ENCODE results near the gene EML4. TPM values are rescaled to one million over a fixed set of nuclear protein-coding genes. Genes with fewer than 3 reads are reported as not detected.
"Not testable (repeated sequence)": the region's sequence is repeated elsewhere in the genome, so short reads cannot be mapped to it uniquely, and the experiment has no call there.

The EML4 gene, protein sequence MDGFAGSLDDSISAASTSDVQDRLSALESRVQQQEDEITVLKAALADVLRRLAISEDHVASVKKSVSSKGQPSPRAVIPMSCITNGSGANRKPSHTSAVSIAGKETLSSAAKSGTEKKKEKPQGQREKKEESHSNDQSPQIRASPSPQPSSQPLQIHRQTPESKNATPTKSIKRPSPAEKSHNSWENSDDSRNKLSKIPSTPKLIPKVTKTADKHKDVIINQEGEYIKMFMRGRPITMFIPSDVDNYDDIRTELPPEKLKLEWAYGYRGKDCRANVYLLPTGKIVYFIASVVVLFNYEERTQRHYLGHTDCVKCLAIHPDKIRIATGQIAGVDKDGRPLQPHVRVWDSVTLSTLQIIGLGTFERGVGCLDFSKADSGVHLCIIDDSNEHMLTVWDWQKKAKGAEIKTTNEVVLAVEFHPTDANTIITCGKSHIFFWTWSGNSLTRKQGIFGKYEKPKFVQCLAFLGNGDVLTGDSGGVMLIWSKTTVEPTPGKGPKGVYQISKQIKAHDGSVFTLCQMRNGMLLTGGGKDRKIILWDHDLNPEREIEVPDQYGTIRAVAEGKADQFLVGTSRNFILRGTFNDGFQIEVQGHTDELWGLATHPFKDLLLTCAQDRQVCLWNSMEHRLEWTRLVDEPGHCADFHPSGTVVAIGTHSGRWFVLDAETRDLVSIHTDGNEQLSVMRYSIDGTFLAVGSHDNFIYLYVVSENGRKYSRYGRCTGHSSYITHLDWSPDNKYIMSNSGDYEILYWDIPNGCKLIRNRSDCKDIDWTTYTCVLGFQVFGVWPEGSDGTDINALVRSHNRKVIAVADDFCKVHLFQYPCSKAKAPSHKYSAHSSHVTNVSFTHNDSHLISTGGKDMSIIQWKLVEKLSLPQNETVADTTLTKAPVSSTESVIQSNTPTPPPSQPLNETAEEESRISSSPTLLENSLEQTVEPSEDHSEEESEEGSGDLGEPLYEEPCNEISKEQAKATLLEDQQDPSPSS
- 117 and 128 TPM in 2 replicates for total RNA-seq (2014; rRNA removed; shearing (Covaris generic))

DNA sequence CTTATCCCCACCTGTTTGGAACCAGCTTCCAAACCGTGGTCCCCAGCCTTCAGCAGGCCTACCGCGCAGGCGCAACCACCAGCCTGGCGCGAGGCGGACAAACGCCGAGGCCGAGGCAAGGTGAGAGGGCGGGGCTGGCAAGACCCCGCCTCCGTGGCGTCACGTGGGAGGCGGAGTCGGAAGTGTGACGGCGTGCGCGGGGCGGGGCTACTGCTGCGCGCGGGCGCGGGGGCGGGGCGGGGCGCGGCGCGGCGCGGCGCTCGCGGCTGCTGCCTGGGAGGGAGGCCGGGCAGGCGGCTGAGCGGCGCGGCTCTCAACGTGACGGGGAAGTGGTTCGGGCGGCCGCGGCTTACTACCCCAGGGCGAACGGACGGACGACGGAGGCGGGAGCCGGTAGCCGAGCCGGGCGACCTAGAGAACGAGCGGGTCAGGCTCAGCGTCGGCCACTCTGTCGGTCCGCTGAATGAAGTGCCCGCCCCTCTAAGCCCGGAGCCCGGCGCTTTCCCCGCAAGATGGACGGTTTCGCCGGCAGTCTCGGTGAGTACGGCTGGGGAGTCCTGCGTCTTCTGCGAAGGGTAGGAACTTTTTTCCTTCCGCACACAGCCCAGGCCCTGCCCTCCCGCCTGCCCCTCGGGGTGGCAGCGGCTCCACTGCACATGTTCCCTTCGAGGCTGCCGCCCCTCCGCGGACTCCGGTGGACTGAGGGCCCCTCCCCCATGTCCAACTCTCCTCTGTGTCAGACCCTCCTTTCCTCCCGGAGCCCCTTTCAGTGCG, at the start of gene EML4:
Gene EML4 (plus strand): TSS at position 254 of the 774 bp plus-strand sequence. CDS start 259 bp downstream, at position 513.
- Histone ChIP-seq H3K27ac (peak within 1 kb of the TSS; percentile 83), H3K36me3 (peaks cover 2% of the 10 kb centered on the region), H3K4me3 (peak within 1 kb of the TSS; percentile 100), H3K9me3 (replicated peaks) (no peaks in the 10 kb centered on the region), H3K4me1 (peaks cover 27% of the 10 kb centered on the region), H3K27me3 (no peaks in the 10 kb centered on the region)
- peak; percentile 95 to 97 for DNase-seq

DNA sequence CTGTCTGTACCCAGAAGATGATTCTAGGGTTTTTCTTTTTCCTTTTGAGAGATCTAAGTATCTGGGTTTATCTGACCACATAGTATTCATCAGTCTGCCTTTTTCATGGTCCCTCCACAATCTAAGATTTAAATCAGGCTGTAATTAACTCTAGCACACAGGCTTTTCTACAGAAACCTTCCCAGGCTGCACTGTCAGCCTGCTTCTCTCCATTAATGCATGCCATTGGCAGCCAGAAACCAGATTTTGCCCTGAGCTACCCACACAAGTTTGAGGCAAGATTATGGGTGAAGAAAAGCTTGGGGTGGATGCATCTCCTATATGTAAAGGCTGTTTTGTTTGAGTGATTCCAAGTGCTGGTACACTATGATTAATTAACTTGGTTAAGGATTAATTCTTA, 45.7 kb upstream of the EML4 start:
- H3K27ac ChIP-seq = peak overlapping the region; percentile 70; the same call in 1 of the 2 replicates
- no peak for DNase-seq
- H3K4me1 ChIP-seq = peaks cover 51% of the 10 kb centered on the region
- no peaks in the 10 kb centered on the region for H3K27me3 ChIP-seq
- no peak overlapping the region; the same call in 1 of the 2 replicates for H3K4me3 ChIP-seq
- peaks cover 10% of the 10 kb centered on the region; the same call in 1 of the 2 replicates for H3K9me3 ChIP-seq (replicated peaks)
- no peaks in the 10 kb centered on the region for H3K36me3 ChIP-seq

DNA sequence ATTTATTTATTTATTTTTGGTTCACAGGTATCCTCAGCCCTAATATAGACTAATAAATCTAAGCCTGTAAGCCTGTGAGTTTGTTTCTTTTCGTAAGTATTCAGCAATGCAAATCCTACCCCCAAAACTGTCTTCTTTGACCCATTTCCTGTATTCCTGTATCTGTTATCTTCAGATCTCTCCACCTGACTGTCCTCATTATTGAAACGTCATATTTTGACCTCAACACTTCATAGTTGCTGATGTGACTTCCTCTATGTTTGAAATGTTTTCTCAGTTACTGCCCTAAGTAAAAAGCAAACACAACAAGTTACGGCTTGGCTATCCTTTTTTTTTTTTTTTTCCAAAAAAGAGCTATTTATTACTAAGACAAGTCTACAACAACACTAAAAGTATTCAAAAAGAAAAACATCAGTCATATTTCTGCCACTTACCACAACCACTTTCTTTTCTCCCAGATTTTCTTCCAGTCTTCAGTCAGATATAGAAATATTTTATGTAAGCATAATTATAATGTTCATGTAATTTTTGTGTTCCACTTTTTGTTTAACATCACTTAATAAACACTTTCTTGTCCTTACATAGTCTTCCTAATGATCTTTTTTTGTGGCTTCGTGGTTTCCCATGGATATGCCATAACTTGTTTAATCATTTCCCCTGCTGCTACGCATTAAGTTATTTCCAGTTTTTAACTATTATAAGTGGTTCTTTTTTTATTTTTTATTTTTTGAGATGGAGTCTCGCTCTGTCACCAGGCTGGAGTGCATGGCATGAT, 45.0 kb upstream of the EML4 start:
- no peaks in the 10 kb centered on the region for H3K27me3 ChIP-seq
- H3K27ac ChIP-seq = peak overlapping the region; percentile 70
- DNase-seq = no peak
- peaks cover 56% of the 10 kb centered on the region for H3K4me1 ChIP-seq
- peaks cover 10% of the 10 kb centered on the region; the same call in 1 of the 2 replicates for H3K9me3 ChIP-seq (replicated peaks)
- H3K36me3 ChIP-seq = no peaks in the 10 kb centered on the region
- H3K4me3 ChIP-seq = no peak overlapping the region; the same call in 1 of the 2 replicates

DNA sequence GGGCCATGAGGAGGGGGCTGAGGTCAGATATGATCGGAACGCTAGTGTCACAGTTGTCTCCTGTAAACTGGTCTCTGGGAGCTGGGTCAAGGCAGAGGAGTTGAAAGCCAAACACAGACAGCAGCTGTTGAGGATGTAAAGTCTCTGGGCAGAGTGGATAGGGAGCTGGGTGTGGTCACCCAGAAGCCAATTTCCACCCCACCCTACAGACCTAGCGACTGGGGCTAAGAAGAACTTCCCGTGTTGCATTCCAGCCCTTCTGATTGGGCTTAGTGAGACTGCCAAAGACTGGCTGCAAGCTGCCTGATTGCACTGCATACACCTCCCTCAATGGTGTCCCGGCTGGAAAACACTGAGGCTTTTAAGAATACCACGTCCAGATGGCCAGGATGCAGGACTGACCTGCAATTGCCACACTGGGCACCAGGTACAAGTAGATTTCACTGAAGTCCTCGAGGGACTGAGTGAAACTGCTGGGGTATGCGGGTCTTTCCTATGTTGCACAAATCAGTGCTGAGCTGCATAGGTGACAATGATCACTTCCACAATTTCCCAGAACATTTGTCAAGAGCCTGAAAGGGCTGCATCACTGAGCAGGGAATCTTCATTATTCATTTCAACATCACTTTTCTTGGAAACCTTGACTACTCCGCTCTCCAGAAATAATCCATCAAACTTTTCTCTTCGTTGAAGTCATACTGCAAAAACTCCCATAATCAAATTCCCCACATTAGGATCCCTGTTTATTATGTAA, 43.1 kb upstream of the EML4 start:
- H3K9me3 ChIP-seq (replicated peaks) = 0 out of 2 replicates have a peak, but pooled peaks cover 6% of the 10 kb centered on the region
- H3K27me3 ChIP-seq = no peaks in the 10 kb centered on the region
- no peaks in the 10 kb centered on the region for H3K36me3 ChIP-seq
- H3K4me1 ChIP-seq = peaks cover 67% of the 10 kb centered on the region
- peak; percentile 92 to 96 for DNase-seq
- peak overlapping the region; percentile 20 for H3K4me3 ChIP-seq
- H3K27ac ChIP-seq = peak overlapping the region; percentile 70

DNA sequence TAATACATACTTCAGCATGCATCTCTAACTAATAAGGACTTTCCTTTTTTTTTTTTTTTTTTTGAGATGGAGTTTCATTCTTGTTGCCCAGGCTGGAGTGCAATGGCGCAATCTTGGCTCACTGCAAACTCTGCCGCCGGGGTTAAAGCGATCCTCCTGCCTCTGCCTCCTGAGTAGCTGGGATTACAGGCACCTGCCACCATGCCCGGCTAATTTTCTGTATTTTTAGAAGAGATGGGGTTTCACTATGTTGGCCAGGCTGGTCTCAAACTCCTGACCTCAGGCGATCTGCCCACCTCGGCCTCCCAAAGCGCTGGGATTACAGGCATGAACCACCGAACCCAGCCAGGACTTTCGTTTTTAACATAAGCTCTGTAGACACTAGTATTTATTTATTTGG, 42.3 kb upstream of the EML4 start:
- not testable (repeated sequence) for H3K9me3 ChIP-seq (replicated peaks); H3K36me3 ChIP-seq; H3K27me3 ChIP-seq; DNase-seq
- 0 out of 2 replicates have a peak overlapping the region, but pooled peaks have one; percentile 2 for H3K4me3 ChIP-seq
- H3K27ac ChIP-seq = peak overlapping the region; percentile 78; the same call in 1 of the 2 replicates
- peaks cover 71% of the 10 kb centered on the region for H3K4me1 ChIP-seq

DNA sequence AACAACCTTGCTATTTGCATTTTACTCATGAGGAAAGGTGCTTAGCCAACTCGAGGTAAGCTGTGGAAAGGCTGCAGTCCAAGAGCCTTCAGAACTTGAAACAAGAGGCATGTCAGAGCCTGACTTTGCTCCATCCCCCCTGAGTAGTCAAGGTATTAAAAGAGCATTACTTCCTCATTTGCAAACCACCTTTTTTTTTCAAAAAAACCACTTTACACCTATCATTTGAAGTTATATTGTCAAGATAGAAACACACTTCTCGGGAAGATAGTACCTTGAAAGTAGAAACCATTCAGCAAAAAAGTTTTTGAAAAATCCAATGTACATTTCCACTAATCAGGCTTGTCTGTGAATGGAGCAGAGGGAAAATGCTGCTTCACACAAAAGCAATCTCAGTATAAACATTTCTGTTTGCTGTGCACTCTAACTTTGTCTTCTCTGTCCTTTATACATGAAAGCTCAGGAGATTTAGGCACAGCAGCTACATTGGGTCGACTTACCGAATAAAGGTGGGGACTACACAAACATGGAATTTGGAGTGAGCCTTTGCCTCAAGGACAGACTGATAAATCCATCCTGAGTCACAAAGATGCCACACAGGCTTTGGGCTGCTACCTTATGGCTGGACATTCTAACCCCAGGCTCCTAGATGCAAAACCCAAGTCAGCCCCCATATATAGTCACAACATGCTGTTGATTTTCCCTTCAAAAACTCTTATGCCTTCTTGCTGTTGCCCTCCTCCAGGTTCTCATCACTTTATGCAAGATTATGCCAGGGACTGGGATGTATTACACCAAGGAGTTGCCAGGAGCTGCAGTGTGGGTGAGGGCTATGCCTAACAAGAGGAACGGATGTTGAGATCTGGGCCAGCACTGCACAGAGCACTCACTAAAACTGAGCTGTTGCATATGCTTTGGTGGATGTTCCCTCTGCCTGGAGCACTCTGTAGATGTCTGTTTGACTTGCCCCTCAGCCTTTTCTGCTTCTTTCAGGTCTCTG, 41.4 kb upstream of the EML4 start:
- peak; percentile 36 to 63 for DNase-seq
- H3K9me3 ChIP-seq (replicated peaks) = no peaks in the 10 kb centered on the region
- H3K27ac ChIP-seq = peak overlapping the region; percentile 78
- H3K4me1 ChIP-seq = peaks cover 79% of the 10 kb centered on the region
- H3K36me3 ChIP-seq = no peaks in the 10 kb centered on the region
- no peaks in the 10 kb centered on the region for H3K27me3 ChIP-seq
- no peak overlapping the region for H3K4me3 ChIP-seq

DNA sequence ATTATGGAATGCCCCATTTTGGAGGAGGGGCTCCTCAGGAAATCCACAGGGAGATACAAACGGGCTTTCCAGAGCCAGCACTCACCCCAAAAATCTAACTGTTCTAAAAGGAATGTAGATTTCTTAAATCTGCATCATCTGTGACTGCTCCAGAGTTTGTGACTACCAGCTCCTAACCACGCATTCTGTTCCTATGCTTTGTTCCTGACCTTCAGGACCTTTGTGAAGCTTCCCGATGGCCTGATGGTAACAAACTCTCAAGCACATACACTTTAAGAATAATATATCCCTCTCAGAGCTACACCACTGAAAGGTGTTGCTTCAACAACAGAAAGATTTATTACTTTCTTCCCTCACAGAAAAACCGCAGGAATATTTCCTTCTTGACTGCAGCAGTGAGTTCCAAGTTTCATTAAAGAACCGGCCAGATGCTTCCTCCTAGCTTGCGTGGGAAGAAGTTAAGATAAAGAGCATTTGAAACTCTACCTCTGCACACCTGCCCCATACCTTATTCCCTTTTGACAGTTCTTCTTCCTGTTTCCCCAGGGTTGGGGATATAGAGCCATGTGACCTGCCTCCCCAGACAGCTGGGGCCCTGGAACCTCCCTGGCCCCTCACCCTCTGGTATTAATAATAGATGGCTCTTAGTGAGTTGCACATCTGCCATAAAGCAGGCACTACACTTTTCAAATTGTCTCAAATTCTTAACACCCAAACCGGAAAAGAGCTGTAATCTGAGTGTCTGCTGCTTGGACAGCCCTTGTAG, 40.2 kb upstream of the EML4 start:
- Histone ChIP-seq H3K4me1 (peaks cover 78% of the 10 kb centered on the region), H3K36me3 (no peaks in the 10 kb centered on the region), H3K4me3 (peak overlapping the region; percentile 1; the same call in 1 of the 2 replicates), H3K9me3 (replicated peaks) (no peaks in the 10 kb centered on the region), H3K27me3 (no peaks in the 10 kb centered on the region), H3K27ac (peak overlapping the region; percentile 78)
- peak; percentile 80 to 89 for DNase-seq

DNA sequence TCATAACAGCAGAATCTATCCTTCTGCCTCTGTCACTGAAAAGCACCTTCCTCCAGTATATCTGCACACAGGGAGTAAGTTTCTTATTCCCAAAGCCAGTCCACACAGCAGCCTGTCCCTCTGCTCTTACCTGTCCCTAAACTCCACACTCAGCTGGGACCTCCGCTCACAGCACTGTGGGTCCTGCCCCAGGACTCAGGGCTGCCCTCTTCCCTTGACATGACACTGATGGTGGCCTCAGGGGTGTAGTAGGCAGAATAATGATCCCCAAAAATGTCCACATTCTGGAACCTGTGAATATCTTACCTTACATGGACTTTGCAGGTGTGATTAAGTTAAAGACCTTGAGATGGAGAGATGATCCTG, 39.7 kb upstream of the EML4 start:
- peaks cover 76% of the 10 kb centered on the region for H3K4me1 ChIP-seq
- DNase-seq = no peak
- peak overlapping the region; percentile 78 for H3K27ac ChIP-seq
- no peaks in the 10 kb centered on the region for H3K9me3 ChIP-seq (replicated peaks)
- H3K36me3 ChIP-seq = no peaks in the 10 kb centered on the region
- H3K4me3 ChIP-seq = no peak overlapping the region
- H3K27me3 ChIP-seq = no peaks in the 10 kb centered on the region

DNA sequence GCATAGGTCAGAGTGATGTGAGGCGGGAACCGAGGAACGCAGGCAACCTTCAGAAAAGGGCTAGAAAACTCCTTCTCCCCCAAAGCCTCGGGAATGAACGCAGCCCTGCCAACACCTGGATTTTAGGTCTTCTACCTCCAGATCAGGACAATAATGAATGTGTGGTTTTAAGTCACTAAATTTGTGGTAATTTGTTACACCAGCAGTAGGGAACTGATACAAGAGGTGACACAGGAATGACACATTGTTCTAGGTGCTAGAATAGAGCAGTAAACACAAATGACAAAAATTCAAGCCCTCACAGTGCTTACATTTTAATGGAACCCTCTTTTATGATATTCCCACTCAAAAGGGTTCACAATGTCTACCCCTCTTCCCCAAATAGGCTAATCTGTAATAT, 39.2 kb upstream of the EML4 start:
- peaks cover 71% of the 10 kb centered on the region for H3K4me1 ChIP-seq

DNA sequence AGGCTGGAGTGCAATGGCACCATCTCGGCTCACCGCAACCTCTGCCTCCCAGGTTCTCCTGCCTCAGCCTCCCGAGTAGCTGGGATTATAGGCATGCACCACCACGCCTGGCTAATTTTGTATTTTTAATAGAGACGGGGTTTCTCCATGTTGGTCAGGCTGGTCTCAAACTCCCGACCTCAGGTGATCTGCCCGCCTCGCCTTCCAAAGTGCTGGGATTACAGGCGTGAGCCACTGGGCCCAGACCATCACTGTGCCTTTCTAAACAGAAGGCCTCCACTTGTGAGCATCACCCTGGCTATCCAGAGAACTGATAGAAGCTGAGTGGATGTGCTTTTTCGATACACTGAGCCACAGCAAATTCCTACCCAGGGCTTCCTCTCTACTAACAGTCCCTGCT, 38.3 kb upstream of the EML4 start:
- peaks cover 67% of the 10 kb centered on the region for H3K4me1 ChIP-seq
- not testable (repeated sequence) for H3K9me3 ChIP-seq (replicated peaks); H3K27me3 ChIP-seq; H3K27ac ChIP-seq; H3K4me3 ChIP-seq; H3K36me3 ChIP-seq; DNase-seq

More for the DNA sequence above, 39.2 kb upstream of the EML4 start:
- DNase-seq = no peak
- no peaks in the 10 kb centered on the region for H3K9me3 ChIP-seq (replicated peaks)
- no peaks in the 10 kb centered on the region for H3K27me3 ChIP-seq
- peak overlapping the region; percentile 78 for H3K27ac ChIP-seq
- H3K36me3 ChIP-seq = no peaks in the 10 kb centered on the region
- H3K4me3 ChIP-seq = no peak overlapping the region

DNA sequence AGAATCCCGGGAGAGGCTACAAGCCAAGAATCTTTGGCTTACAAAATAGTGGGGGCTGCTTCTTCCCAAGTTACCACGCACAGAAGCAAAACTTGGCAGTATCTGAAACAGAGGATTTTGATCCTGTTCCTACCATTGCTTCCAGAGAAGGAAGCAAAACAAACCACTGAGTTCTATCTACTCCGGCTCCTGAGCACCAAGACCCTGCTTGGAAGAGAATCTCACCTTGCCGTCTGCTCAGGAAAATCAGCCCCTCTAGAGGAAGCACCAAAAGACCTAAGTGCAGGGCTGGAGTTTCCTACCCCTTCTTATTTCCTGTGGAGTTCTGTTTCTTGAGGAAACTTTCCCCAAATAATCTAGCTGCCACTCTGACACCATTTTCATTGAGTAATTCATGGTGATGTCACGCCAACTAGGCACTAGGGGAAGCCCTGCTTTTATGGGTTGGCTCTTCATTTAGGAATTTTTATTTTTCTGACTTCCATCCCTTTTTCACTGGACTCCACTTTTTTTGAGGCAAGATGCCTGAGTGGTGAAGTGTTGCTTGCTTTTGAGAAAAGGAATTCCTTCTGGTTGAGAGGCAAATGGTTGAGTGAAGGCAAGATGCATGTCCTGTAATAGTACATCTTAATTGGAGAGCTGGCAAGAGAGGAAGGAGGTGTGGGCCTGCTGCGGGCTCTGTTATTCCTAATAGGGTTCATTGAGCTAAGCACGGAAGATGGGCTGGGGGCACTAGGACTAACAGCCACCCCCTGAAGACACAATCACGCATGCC, 36.8 kb upstream of the EML4 start:
- no peaks in the 10 kb centered on the region for H3K27me3 ChIP-seq
- DNase-seq = no peak
- no peaks in the 10 kb centered on the region for H3K36me3 ChIP-seq
- H3K4me3 ChIP-seq = peak overlapping the region; percentile 40
- H3K27ac ChIP-seq = peak overlapping the region; percentile 62
- peaks cover 68% of the 10 kb centered on the region for H3K4me1 ChIP-seq
- H3K9me3 ChIP-seq (replicated peaks) = no peaks in the 10 kb centered on the region

Measured in SJCRH30 (cell line).